ENCODE measurements around the gene ZNF692.

The ZNF692 gene

DNA sequence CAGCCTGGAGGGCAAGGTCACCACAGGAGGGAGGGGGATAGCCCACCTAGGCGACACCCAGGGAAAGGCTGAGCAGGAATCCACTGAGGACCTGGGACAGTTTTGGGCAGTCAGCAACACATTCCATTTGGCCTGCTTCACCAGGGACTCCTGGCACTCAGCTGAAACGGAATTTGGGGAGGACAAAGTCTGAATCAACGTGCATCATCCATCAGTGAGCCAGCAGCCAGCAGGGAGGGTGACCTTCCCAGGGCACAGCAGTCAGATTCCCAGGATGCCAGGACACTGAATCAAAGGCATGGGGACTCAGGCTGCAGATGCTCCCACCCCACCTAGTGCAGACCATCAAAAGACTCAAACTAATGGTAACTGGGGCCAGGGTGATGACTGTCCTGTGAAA lies 37.8 kb downstream of the ZNF692 start:
- no peak for DNase-seq
- TF ChIP-seq POLR2A (IDR thresholded peaks at IDR 0.05; ENCODE audit: low read length) (no peak), GATA1 (IDR thresholded peaks at IDR 0.05; ENCODE audit: low read depth, low read length) (no peak)

DNA sequence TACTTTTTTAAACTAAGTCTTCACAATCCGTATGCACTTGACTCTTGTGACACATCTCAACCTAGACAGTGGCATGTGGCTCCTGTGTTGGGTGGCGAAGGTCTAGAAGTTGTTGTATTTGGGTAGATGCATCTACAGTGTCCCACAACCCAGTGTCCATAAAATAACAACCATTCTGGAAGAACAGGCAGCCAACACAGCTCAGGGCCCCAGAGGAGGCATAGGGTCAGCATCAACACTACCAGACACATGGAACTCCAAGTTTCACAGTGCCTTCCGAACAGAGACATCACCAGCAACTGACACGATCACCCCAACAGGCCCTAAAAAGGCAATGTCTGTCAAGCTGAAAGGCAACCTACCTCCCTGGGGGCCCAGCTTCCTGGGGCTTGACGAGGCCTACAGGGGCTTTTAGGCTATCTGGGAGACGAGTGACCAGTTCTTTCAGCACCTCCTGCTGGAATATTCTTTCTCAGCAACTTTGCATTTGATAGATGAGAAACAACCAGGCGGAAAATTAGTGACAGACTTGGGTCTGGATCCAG lies 38.8 kb downstream of the ZNF692 start:
- DNase-seq: no peak
- no peak for TF ChIP-seq GATA1 (IDR thresholded peaks at IDR 0.05; ENCODE audit: low read depth, low read length)

DNA sequence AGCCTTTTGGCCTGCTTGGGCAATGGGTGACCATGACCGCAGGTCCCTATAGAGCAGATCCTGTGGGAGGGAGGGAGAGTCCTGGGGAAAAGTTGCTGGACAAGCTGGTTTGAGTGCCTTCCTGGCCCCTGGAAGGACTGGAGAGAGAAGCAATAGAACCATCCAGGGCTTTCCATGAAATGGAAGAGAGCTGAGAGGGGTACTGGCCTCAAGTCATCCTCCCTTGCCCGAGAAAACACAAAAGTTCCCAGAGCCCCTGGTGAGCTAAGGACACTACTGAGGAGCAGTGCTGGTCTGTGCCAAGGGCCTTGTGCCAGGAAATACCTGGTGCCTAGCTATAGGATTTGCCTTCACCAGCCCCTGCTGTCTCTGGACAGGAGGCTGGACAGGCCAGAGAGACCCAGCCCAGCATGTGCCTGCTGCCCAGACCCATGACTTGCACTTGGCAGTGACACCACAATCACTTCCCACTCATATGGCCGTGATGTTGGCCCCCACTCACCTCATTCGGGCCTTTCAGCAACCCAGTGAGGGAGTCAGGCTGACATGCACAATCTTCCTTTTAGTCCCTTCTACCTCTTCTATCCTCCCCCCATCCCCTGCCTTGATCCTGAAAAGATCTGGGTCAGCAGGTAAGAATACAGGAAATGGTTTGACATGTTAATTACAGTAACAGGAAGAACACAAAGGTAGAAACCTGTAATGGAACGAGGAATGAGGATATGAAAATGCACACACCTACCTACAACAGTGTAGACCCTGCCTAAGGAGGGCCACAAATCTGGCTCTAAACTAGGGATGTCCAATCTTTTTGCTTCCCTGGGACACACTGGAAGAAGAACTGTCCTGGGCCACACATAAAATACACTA lies 40.1 kb downstream of the ZNF692 start:
- DNase-seq: no peak
- TF ChIP-seq GATA1 (IDR thresholded peaks at IDR 0.05; ENCODE audit: low read depth, low read length) (no peak), POLR2A (IDR thresholded peaks at IDR 0.05; ENCODE audit: low read length) (no peak)

DNA sequence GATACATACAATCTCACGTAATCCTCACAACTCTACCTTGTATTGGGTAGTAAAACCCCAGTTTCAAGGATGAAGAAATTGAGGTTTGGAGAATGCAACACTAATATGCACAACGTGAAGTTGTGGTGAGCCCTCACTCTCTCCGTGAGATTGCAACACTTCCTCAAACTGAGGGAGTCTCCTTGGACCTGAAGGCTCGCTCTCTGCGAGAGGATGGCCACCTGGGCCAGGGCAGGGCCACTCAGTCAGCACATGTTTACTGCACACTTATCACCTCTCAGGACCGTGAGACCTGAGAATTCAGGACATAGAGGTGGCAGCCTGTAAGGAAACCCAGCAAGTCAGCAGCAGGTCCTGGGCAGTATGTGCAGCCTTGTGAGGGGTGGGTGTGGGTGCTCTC lies 41.8 kb downstream of the ZNF692 start:
- TF ChIP-seq GATA1 (IDR thresholded peaks at IDR 0.05; ENCODE audit: low read depth, low read length) (no peak), POLR2A (IDR thresholded peaks at IDR 0.05; ENCODE audit: low read length) (no peak)
- no peak for DNase-seq

DNA sequence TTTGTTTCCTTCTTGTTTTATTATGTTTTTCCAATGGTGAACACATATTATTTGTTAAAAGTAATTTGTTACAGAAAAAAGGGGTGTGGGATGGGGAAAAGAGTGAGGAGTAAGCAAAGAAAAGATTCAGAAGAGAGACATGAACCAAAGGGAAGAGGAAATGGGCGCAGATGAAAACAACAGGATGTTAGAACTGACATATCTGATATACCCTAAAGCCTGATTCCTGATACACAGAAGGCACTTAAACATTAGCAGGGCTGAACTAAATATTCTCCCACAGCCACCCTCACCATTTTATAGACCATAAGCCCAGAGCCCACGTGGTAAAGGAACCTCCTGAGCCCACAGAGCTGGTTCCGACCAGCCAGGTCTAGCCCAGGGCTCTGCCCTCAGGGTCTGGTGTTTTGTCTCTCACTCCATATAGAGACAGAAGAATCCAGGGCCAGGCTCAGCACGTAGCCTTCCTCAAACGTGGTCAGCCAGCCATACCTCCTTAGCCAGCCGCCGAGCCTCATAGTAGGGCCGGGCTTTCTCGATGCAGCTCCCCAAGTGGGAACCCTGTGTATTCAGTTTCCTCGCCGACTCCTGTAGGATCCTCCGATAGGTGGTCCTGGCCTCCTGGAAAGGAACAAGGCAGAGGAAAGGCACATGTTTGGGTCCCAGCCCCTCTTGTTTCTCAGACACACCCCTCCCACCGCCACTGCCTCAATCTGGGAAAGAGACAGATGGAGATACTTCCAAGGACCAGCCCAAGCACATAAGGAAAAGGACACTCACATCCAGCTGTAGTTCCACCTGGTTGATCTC lies 42.6 kb downstream of the ZNF692 start:
- DNase-seq: no peak
- TF ChIP-seq GATA1 (IDR thresholded peaks at IDR 0.05; ENCODE audit: low read depth, low read length) (no peak), POLR2A (IDR thresholded peaks at IDR 0.05; ENCODE audit: low read length) (no peak)

DNA sequence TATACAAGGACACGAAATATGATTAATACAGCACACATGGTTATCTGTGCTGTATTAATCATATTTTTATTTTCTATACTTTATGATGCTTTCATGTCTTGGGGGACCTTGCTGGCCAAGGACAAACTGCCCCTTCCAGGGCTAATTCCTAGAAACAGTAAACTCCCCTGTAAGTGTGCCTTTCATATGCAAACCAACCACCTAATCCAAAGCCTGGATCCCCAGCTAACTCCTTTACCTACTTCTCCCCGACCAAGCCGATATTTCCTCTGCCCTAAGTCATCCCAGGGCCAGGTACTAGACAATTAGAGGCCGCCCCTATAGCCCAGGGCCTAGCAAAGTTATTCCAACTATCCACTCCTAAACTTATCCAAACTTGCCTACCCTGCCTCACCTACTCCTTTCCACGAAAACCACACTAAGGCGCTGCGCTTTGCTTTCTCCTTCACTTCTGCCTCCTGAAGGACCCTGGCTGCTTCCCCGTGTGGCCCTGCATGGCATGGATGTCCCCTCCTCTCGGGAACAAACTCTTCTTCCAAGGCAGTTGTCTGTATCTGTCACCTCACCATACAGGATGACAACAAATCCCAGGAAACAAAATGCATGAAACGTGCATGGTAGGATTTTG lies 43.4 kb downstream of the ZNF692 start:
- no peak for DNase-seq
- no peak for TF ChIP-seq GATA1 (IDR thresholded peaks at IDR 0.05; ENCODE audit: low read depth, low read length)
- TF ChIP-seq POLR2A (IDR thresholded peaks at IDR 0.05; ENCODE audit: low read length): no peak

DNA sequence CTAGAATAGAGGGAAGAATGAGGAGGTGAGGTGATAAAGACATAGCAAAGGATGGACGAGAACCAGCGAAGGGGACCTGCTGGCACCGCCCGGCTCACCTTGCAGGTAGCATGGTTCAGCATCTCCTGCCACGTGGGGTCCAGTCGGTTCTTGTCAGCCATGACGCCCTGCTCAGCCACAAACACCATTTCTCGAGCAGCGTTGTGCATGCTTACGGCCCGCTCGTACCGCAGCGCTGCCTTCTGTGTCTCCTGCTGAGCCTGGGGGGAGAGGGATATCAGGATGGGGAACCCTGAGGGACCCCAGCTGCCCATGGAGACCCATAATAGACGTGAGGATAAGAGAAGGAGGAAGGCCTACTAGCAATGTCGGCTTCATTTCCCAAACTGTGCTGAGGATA lies 44.5 kb downstream of the ZNF692 start:
- no peak for TF ChIP-seq GATA1 (IDR thresholded peaks at IDR 0.05; ENCODE audit: low read depth, low read length)
- no peak for TF ChIP-seq POLR2A (IDR thresholded peaks at IDR 0.05; ENCODE audit: low read length)
- DNase-seq: no peak

DNA sequence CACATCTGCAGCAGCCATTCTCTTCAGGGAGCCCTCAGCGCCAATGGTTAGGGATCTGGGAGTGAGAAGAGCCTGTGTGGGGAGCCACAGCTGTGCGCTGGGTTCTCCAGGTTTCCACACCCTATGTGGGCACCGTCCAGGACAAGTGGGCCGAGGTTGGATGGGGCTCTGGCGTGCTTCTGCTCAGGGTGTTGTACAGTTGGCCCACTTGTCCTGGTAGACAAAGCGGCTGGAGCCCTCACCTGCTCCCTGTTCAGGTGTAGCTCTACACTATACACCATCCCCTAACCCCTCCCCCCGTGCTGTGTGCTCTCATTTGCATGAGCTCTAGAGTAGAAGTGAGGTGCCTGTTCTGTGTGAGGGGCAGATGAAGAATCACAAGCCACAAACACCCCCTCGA lies 45.3 kb downstream of the ZNF692 start:
- TF ChIP-seq POLR2A (IDR thresholded peaks at IDR 0.05; ENCODE audit: low read length) (no peak), GATA1 (IDR thresholded peaks at IDR 0.05; ENCODE audit: low read depth, low read length) (no peak)
- DNase-seq: no peak

DNA sequence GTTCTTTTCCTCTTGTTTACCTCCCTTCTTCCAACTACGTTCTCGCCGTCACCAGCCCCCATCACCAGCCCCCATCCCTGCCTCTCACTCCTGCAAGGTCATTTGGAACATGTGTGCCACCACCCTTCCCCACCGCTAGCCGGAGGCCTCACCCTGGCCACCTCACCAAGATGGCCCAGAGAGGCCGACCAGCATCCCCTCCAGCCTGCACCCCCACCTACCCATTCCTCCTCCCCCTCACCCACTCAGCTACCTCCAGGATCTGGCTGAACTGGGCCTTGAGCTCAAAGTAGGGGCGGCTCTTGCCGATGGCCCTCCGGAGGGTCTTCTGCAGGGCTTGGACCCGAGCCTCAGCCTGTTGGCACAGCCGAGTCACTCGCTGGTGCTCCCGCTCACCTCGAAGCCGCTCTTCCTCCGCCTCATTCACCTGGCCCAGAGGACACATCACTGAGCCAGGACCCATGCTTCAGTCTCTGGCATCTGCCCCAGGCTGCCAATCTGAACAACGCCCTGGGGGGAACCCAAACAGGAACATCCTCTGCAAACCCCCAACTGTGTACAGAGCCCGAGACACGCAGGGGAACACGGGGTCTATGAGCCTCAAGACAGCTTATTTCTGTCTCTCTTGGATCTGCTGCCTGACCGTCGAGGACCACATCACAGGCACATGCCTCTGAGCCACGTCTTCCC lies 46.0 kb downstream of the ZNF692 start:
- no peak for TF ChIP-seq GATA1 (IDR thresholded peaks at IDR 0.05; ENCODE audit: low read depth, low read length)
- no peak for TF ChIP-seq POLR2A (IDR thresholded peaks at IDR 0.05; ENCODE audit: low read length)
- no peak for DNase-seq

DNA sequence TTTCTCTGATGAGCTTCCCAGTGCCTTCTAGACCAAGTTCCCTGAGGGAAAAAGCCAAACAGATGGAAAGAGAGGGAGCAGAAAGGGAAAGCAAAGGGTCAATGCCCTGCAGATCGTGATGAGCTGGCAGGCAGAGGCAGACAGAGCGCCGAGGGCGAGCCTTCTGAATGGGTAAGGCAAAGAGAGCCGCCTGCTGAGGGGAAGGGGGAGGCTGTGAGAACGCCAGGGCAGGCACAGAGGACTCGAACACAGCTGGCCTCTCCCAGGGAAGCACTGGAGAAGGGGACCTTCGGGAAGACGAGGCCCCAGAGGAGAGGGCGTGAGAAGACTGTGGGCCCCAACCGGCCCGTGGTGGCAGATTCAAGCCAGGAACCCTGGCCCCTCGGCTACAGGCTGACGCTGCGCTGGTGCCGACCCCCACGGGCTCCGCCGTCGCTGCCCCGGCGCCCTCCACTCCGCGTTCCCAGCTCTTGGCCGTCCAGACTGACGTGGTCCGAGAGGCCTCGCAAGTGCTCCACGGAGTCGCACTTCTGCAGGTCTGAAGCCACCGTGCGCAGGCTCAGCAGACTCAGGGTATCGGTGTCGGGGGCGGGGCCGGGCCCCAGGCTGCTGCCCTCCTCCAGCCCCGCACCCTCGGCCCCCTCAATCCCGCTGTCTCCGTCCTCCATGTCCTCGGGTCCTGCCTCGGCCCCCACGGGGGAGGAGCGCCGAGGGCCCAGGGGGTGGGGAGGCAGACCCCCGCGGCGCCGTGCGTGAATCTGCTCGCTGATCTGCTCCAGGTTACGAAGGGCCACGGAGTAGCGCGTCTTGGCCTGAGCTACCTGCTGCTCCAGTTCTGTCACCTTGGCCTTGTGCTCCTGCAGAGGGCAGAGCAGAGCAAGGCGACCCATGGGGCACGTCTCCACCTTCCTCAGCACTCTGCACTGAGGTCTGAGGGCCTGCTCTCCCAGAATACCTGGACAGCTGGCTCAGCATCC lies 47.1 kb downstream of the ZNF692 start:
- TF ChIP-seq GATA1 (IDR thresholded peaks at IDR 0.05; ENCODE audit: low read depth, low read length) (no peak), POLR2A (IDR thresholded peaks at IDR 0.05; ENCODE audit: low read length) (no peak)
- peak in 1 of 2 experiments; percentile 23 for DNase-seq

DNA sequence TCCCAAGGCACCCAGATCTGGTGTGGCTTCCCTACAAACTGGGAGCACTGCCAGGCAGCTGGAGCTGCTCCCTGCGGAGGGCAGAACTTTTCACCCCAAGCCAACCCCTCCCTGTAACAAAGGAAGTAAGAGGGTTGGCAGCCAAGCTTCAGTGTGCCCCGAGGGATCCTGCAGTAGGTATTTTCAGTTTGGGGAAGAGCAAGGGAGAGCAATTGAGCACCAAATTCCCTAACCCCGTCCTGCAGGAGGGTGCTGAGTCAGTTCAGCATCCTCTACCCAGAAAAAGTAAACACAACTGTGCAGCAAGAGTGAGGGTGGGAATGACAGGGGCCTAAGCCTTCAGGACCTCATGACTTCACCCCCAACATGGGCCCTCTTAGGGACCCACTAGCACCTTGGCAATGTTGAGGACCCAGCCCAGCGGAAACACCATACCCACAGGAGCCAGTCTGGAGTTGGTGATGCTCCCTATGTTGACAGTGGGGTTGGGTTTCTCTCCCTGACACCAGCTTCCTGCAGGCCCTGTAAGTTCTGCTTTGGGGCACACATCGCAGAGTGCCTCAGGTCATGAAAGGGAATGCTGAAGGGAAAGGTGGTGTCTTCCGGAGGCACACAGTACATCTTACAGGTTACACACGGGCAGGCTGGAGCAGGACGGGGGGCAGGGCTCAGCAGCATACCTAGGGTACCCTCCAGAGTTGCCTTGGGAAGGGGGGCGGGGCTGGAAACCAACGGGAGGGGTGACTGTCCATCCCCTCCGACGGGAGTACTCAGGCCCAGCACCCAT lies 48.0 kb downstream of the ZNF692 start:
- TF ChIP-seq POLR2A (IDR thresholded peaks at IDR 0.05; ENCODE audit: low read length): no peak
- TF ChIP-seq GATA1 (IDR thresholded peaks at IDR 0.05; ENCODE audit: low read depth, low read length): no peak
- DNase-seq: peak in 1 of 2 experiments; percentile 15

All from erythroblast (primary cell).